Measurements from ENCODE around the gene IL25. TPM values are rescaled to one million over a fixed set of nuclear protein-coding genes. Genes with fewer than 3 reads are reported as not detected.

IL25 gene
- total RNA-seq, 1 experiment from 2014 or later, result not detected

DNA sequence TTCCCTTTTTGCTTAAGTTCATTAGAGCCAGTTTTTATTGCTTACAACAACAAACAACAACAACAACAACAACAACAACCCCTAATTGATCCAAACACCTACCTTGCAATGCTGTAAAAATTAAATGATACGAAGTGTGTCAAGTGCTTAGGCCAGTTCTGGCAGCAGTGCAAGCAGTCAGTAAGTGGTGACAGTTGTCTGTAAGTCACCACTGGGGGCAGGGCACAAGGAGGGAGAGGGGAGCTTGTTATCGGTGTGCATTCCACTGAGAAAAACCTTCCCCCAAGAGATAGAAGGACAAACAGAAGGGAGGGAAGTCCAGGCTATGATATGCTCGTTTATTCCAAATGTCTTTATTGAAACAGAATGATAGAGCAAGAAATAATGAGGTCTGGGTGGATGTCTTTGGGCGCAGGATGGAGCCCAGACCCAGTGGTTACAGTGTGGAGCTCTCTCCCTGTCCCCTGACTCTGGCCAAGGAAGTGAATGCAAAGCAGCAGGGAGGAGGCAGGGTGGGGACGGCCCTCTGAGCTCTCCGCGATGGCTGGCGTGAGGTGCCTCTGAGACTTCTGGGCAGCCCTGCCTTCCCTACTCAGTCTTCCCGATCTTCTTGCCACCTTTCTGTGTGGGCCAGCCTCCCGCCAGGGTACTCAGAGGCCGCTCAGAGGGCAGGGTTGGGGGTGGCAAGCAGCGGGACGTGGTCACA lies 26.5 kb upstream of the IL25 start:
- intact Hi-C loops (cut with micrococcal nuclease; ENCODE audit: unreplicated experiment) (no loop called here), in situ Hi-C loops (cut with HindIII; ENCODE audit: low pct_unique_long_range_greater_than_20kb, low sequenced_read_pairs) (no loop called here)
- Histone ChIP-seq H3K27me3 (ENCODE audit: control insufficient read depth, insufficient read depth, low read length) (no peaks in the 10 kb centered on the region; the same call in 1 of the 2 replicates), H3K4me1 (ENCODE audit: control insufficient read depth, insufficient read depth, low read length) (no peaks in the 10 kb centered on the region), H3K4me3 (ENCODE audit: low read depth in 2 of 2, low read length in 2 of 2) (no peak overlapping the region), H3K36me3 (ENCODE audit: control insufficient read depth, insufficient read depth, low read length) (no peaks in the 10 kb centered on the region), H3K9me3 (ENCODE audit: control insufficient read depth, insufficient read depth, low read depth, low read length) (no peaks in the 10 kb centered on the region), H3K27ac (ENCODE audit: low read length) (no peak overlapping the region)
- ChIA-PET CTCF (no interaction called here), POLR2A (no interaction called here)
- TF ChIP-seq SIN3A (IDR thresholded peaks at IDR 0.05; ENCODE audit: borderline replicate concordance, insufficient read depth, low read depth, low read length) (no peak), POLR2AphosphoS5 (IDR thresholded peaks at IDR 0.05; ENCODE audit: low read depth, low read length) (no peak), TCF7L2 (IDR thresholded peaks at IDR 0.05; ENCODE audit: low read depth, low read length) (no peak)
- TF ChIP-seq, protein P1, sequence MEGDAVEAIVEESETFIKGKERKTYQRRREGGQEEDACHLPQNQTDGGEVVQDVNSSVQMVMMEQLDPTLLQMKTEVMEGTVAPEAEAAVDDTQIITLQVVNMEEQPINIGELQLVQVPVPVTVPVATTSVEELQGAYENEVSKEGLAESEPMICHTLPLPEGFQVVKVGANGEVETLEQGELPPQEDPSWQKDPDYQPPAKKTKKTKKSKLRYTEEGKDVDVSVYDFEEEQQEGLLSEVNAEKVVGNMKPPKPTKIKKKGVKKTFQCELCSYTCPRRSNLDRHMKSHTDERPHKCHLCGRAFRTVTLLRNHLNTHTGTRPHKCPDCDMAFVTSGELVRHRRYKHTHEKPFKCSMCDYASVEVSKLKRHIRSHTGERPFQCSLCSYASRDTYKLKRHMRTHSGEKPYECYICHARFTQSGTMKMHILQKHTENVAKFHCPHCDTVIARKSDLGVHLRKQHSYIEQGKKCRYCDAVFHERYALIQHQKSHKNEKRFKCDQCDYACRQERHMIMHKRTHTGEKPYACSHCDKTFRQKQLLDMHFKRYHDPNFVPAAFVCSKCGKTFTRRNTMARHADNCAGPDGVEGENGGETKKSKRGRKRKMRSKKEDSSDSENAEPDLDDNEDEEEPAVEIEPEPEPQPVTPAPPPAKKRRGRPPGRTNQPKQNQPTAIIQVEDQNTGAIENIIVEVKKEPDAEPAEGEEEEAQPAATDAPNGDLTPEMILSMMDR (IDR thresholded peaks at IDR 0.05), result no peak; the same call in 1 of the 2 replicates
- TF ChIP-seq, protein P2, sequence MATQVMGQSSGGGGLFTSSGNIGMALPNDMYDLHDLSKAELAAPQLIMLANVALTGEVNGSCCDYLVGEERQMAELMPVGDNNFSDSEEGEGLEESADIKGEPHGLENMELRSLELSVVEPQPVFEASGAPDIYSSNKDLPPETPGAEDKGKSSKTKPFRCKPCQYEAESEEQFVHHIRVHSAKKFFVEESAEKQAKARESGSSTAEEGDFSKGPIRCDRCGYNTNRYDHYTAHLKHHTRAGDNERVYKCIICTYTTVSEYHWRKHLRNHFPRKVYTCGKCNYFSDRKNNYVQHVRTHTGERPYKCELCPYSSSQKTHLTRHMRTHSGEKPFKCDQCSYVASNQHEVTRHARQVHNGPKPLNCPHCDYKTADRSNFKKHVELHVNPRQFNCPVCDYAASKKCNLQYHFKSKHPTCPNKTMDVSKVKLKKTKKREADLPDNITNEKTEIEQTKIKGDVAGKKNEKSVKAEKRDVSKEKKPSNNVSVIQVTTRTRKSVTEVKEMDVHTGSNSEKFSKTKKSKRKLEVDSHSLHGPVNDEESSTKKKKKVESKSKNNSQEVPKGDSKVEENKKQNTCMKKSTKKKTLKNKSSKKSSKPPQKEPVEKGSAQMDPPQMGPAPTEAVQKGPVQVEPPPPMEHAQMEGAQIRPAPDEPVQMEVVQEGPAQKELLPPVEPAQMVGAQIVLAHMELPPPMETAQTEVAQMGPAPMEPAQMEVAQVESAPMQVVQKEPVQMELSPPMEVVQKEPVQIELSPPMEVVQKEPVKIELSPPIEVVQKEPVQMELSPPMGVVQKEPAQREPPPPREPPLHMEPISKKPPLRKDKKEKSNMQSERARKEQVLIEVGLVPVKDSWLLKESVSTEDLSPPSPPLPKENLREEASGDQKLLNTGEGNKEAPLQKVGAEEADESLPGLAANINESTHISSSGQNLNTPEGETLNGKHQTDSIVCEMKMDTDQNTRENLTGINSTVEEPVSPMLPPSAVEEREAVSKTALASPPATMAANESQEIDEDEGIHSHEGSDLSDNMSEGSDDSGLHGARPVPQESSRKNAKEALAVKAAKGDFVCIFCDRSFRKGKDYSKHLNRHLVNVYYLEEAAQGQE (IDR thresholded peaks at IDR 0.05; ENCODE audit: insufficient read depth in 1 of 2, low read depth in 2 of 2, low read length in 1 of 2), result no peak
- DNase-seq (ENCODE audit: low read depth, low spot score) (no peak), ATAC-seq (no peak; the same call in 1 of the 2 replicates)
- BruUV-seq (replicated peaks), result no TSS peak

GRCh38 chr14:23346693-23347405 lies 25.8 kb upstream of the IL25 start:
- ChIA-PET CTCF (no interaction called here), POLR2A (no interaction called here)
- Histone ChIP-seq H3K4me1 (ENCODE audit: control insufficient read depth, insufficient read depth, low read length) (no peaks in the 10 kb centered on the region), H3K27ac (ENCODE audit: low read length) (no peak overlapping the region), H3K9me3 (ENCODE audit: control insufficient read depth, insufficient read depth, low read depth, low read length) (no peaks in the 10 kb centered on the region), H3K27me3 (ENCODE audit: control insufficient read depth, insufficient read depth, low read length) (no peaks in the 10 kb centered on the region; the same call in 1 of the 2 replicates), H3K4me3 (ENCODE audit: low read depth in 2 of 2, low read length in 2 of 2) (no peak overlapping the region), H3K36me3 (ENCODE audit: control insufficient read depth, insufficient read depth, low read length) (no peaks in the 10 kb centered on the region)
- ATAC-seq (no peak), DNase-seq (ENCODE audit: low read depth, low spot score) (no peak)
- intact Hi-C loops (cut with micrococcal nuclease; ENCODE audit: unreplicated experiment) (no loop called here), in situ Hi-C loops (cut with HindIII; ENCODE audit: low pct_unique_long_range_greater_than_20kb, low sequenced_read_pairs) (no loop called here)
- BruUV-seq (replicated peaks), result no TSS peak
- TF ChIP-seq, protein P2 (IDR thresholded peaks at IDR 0.05; ENCODE audit: insufficient read depth in 1 of 2, low read depth in 2 of 2, low read length in 1 of 2), result no peak
- TF ChIP-seq SIN3A (IDR thresholded peaks at IDR 0.05; ENCODE audit: borderline replicate concordance, insufficient read depth, low read depth, low read length), result no peak
- TF ChIP-seq POLR2AphosphoS5 (IDR thresholded peaks at IDR 0.05; ENCODE audit: low read depth, low read length), result no peak
- TF ChIP-seq, protein P1 (IDR thresholded peaks at IDR 0.05), result no peak
- TF ChIP-seq TCF7L2 (IDR thresholded peaks at IDR 0.05; ENCODE audit: low read depth, low read length), result no peak
